GM12873 (cell line): ENCODE measurements around the gene EID2.

ENCODE experiments used
- CTCF ChIP-seq: IDR thresholded peaks from 2 replicates; pipeline ENCODE4 v1.5.1; 2012; ENCODE audit warnings: low read depth, mild to moderate bottlenecking, moderate library complexity, low read length, control low read depth; ENCODE audit not compliant: insufficient read depth; ENCODE audit errors: missing control alignments

EID2 gene

DNA sequence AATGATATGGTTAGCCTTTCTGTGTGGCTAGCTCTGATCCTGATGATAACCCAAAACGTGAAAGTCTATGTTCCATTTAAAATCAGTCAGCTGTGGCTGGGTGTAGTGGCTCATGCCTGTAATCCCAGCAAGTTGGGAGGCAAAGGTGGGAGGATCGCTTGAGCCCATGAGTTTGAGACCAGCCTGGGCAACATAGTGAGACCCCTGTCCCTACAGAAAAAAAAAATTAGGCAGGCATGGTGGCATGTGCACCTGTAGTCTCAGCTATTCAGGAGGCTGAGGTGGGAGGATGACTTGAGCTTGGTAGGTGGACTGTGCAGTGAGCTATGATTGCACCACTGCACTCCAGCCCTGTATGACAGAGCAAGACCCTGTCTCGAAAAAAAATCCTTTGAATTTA lies 6.2 kb downstream of the EID2 start:
- TF ChIP-seq CTCF: no peak

DNA sequence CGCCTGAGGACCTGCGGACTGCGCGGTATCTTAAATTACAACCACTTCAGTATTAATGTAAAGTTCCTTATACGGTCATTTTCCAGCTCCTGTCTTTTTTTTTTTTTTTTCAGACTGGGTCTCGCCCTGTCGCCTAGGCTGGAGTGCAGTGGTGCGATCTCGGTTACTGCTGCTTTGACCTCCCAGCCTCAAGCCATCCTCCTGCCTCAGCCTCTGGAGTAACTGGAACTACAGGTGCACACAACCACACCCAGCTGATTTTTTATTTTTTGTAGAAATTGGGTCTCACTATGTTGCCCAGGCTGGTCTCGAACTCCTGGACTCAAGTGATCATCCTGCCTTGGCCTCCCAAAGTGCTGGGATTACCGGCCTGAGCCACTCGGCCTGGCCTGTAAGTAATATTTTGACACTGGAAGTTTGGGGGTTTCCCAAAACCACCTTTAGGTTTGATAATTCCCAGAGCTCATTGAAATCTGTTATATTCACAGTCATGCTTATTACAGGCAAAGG lies 6.9 kb downstream of the EID2 start:
- no peak for TF ChIP-seq CTCF

- TF ChIP-seq CTCF: peak; percentile 100
These were observed 7.5 kb downstream of the EID2 start, which contains the start of gene EID2B for GRCh38 chr19:39532233-39533002. TSS of gene EID2B (minus strand) at chr19:39532852. CDS start at chr19:39532802, 50 bp downstream.

- no peak for TF ChIP-seq CTCF
These were observed 8.1 kb downstream of the EID2 start for GRCh38 chr19:39531834-39532232.

GRCh38 chr19:39525205-39525604 lies 14.8 kb downstream of the EID2 start:
- no peak for TF ChIP-seq CTCF

DNA sequence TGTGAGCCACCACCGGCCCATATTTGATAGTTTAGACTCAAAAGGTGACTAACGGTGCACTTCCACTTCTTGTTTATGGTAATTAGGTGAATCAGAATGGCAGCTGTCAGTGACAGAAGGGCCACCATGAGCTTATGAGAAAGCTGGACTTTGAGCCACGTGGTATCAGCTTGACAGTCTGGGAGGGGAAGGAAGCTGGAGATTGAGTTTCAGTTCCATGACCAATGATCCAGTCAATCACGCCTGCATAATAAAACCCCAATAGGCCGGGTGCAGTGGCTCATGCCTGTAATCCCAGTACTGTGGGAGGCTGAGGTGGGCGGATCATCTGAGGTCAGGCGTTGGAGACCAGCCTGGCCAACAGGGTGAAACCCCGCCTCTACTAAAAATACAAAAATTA lies 15.5 kb downstream of the EID2 start:
- no peak for TF ChIP-seq CTCF

GRCh38 chr19:39520541-39521484 lies 19.1 kb downstream of the EID2 start:
- TF ChIP-seq CTCF: no peak
